SU-DHL-6 (cell line): ENCODE data around the gene SH3RF1.

Source experiments
- H2AFZ ChIP-seq: fragments of 200-600 bp; sonication (generic); 2 replicates; pipeline ENCODE4 v1.6.1; 2014; ENCODE audit warnings: low read depth, mild to moderate bottlenecking, moderate library complexity, mixed read lengths, antibody characterized with exemption, low read length; ENCODE audit not compliant: severe bottlenecking
- H3F3A ChIP-seq: fragments of 200-600 bp; shearing (Covaris generic); 2 replicates; pipeline ENCODE4 v1.6.0; 2016; ENCODE audit warnings: antibody characterized with exemption, mild to moderate bottlenecking; ENCODE audit not compliant: insufficient read depth
- H3K27ac ChIP-seq: fragments of 200-600 bp; sonication (generic); 2 replicates; pipeline ENCODE4 v1.5.1; 2016; ENCODE audit warnings: low read depth, mild to moderate bottlenecking, low read length, moderate library complexity, mixed read lengths
- H3K27me3 ChIP-seq: fragments of 200-600 bp; sonication (generic), shearing (Covaris generic); 2 replicates; pipeline ENCODE4 v1.6.0; 2014; ENCODE audit warnings: mild to moderate bottlenecking, low read length
- H3K36me3 ChIP-seq: fragments of 200-600 bp; sonication (generic); 2 replicates; pipeline ENCODE4 v1.6.1; 2014; ENCODE audit warnings: mild to moderate bottlenecking, low read length, mixed read lengths
- H3K4me2 ChIP-seq: fragments of 300-600, 200-600 bp; shearing (Covaris generic), sonication (generic); 2 replicates; pipeline ENCODE4 v1.6.0; 2014; ENCODE audit warnings: low read length, low read depth, mild to moderate bottlenecking; ENCODE audit not compliant: poor library complexity, severe bottlenecking
- H3K4me3 ChIP-seq: fragments of 200-600 bp; sonication (generic); 2 replicates; pipeline ENCODE4 v1.5.1; 2014; ENCODE audit warnings: antibody characterized with exemption, low read length, mild to moderate bottlenecking, mixed read lengths; ENCODE audit not compliant: insufficient read depth, poor library complexity, severe bottlenecking
- H3K79me2 ChIP-seq: fragments of 200-600 bp; sonication (generic); 2 replicates; pipeline ENCODE4 v1.6.1; 2014; ENCODE audit warnings: mild to moderate bottlenecking, low read length, moderate library complexity; ENCODE audit not compliant: insufficient read depth
- H3K9ac ChIP-seq: fragments of 200-600 bp; sonication (generic); 2 replicates; pipeline ENCODE4 v1.7.0; 2014; ENCODE audit warnings: mild to moderate bottlenecking, low read length
- H3K9me2 ChIP-seq: fragments of 200-600 bp; sonication (generic); replicated peaks from 2 replicates; pipeline ENCODE4 v1.6.1; 2014; ENCODE audit warnings: low read length; ENCODE audit not compliant: insufficient read depth
- H3K9me3 ChIP-seq: fragments of 200-600 bp; sonication (generic); 2 replicates; pipeline ENCODE4 v1.6.1; 2014; ENCODE audit warnings: low read length, mixed read lengths; ENCODE audit not compliant: insufficient read depth
- H4K20me1 ChIP-seq: fragments of 200-600 bp; sonication (generic); 2 replicates; pipeline ENCODE4 v1.6.1; 2014; ENCODE audit warnings: low read depth, mild to moderate bottlenecking, antibody characterized with exemption, low read length, moderate library complexity, mixed read lengths
- CTCF ChIP-seq: fragments of 200-600 bp; sonication (generic); IDR thresholded peaks from one replicate; pipeline ENCODE4 v1.5.1; 2017; ENCODE audit warnings: antibody characterized with exemption, mild to moderate bottlenecking, low read length, moderate library complexity; ENCODE audit not compliant: insufficient read depth, poor library complexity, severe bottlenecking
- EZH2phosphoT487 ChIP-seq: fragments of 200-600 bp; sonication (generic), shearing (Covaris generic); conservative IDR thresholded peaks from 2 replicates; pipeline ENCODE4 v1.6.1; 2018; ENCODE audit warnings: mild to moderate bottlenecking, antibody characterized with exemption, low read length, moderate library complexity, mixed read lengths

Gene SH3RF1

GRCh38 chr4:169107528-169107927, 163.2 kb downstream of the SH3RF1 start:
- Histone ChIP-seq H3K4me3 (no peak overlapping the region), H3K27me3 (no peaks in the 10 kb centered on the region), H3K9ac (no peak overlapping the region), H2AFZ (no peak overlapping the region), H3K9me3 (no peaks in the 10 kb centered on the region), H3K79me2 (no peaks in the 10 kb centered on the region), H3K27ac (no peak overlapping the region), H3F3A (no peaks in the 10 kb centered on the region), H3K4me2 (no peak overlapping the region), H3K9me2 (no peaks in the 10 kb centered on the region), H3K36me3 (no peaks in the 10 kb centered on the region), H4K20me1 (no peaks in the 10 kb centered on the region)
- TF ChIP-seq CTCF (no peak), EZH2phosphoT487 (no peak)

GRCh38 chr4:169106696-169107229, 164.0 kb downstream of the SH3RF1 start:
- Histone ChIP-seq H3K9me2 (no peaks in the 10 kb centered on the region), H3K27me3 (no peaks in the 10 kb centered on the region), H3K27ac (no peak overlapping the region), H3K9ac (no peak overlapping the region), H3F3A (no peaks in the 10 kb centered on the region), H3K36me3 (no peaks in the 10 kb centered on the region), H3K4me2 (no peak overlapping the region), H3K79me2 (no peaks in the 10 kb centered on the region), H3K4me3 (no peak overlapping the region), H3K9me3 (no peaks in the 10 kb centered on the region), H4K20me1 (no peaks in the 10 kb centered on the region), H2AFZ (no peak overlapping the region)
- TF ChIP-seq EZH2phosphoT487 (no peak), CTCF (no peak)

- H3K27ac ChIP-seq: no peak overlapping the region
- no peak overlapping the region for H2AFZ ChIP-seq
- no peaks in the 10 kb centered on the region for H4K20me1 ChIP-seq
- no peak overlapping the region for H3K9ac ChIP-seq
- no peak overlapping the region for H3K4me2 ChIP-seq
- H3F3A ChIP-seq: no peaks in the 10 kb centered on the region
- H3K27me3 ChIP-seq: no peaks in the 10 kb centered on the region
- TF ChIP-seq CTCF (no peak), EZH2phosphoT487 (no peak)
- no peaks in the 10 kb centered on the region for H3K9me3 ChIP-seq
- no peaks in the 10 kb centered on the region for H3K36me3 ChIP-seq
- H3K9me2 ChIP-seq: no peaks in the 10 kb centered on the region
- no peaks in the 10 kb centered on the region for H3K79me2 ChIP-seq
- H3K4me3 ChIP-seq: no peak overlapping the region
Observed at GRCh38 chr4:169105620-169106019, 165.1 kb downstream of the SH3RF1 start.
